Vagina (tissue), 2 donors: ENCODE data around the gene SLC17A2.

Experiments
- POLR2A ChIP-seq, 2 donors: fragments of 450-650 bp; IDR thresholded peaks; one replicate each; pipeline ENCODE4 v1.6.1; 2017; ENCODE audit warnings: antibody characterized with exemption in 2 of 2, mild to moderate bottlenecking in 2 of 2, moderate library complexity in 2 of 2
- POLR2AphosphoS5 ChIP-seq, 2 donors: sonication (generic); formaldehyde crosslinking; IDR thresholded peaks; one replicate each; pipeline ENCODE4 v1.9.0; 2017; ENCODE audit warnings: antibody characterized with exemption in 2 of 2, mild to moderate bottlenecking in 2 of 2, low read depth in 1 of 2; ENCODE audit not compliant: insufficient read depth in 1 of 2

GRCh38 chr6:25961619-25962148 lies 31.2 kb upstream of the SLC17A2 start:
- TF ChIP-seq POLR2A (IDR thresholded peaks at IDR 0.05) (no peak), POLR2AphosphoS5 (IDR thresholded peaks at IDR 0.05; ENCODE audit: insufficient read depth in 1 of 2, low read depth in 1 of 2) (no peak)
